ENCODE data around the gene BANF2. TPM values are rescaled to one million over a fixed set of nuclear protein-coding genes. Genes with fewer than 3 reads are reported as not detected.

The BANF2 gene
- total and polyA plus RNA-seq, 5 donors, result not detected

DNA sequence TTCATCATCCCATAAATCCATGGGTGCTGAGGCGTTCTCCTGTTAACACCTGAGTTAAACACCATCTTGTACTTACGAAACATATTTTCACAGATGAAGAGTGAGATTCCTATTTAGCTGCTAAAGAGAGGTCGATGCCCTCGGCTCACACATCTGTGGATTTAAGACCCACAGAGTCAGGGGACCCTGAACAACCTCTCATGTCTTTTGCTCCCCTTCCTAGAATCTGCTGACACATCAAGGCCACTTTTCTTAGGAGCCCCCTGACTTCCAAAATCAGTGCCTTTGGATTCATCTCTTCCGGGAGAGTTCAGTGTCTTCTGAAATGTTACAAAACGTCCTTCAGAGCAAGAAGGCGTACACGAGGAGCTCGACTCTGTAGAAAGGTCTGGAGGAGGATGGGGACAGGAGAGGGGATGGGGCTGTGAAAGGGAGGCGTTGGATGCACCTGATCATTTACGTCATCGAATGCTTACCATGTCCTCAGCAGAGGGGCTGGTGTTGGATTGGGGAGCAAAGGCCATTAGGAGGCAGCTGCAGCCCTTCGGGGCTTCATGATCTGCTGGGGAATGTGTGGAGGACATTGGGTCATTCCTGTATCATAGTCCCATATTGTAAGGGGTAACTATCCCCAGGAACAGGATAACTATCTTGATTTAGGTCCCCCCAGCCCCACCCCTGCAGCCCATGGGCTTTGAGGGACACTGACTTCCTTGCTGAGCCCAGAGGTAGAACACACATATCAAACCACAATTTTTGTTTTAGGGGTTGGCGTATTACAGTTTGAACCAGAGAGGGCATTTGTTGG, 22.9 kb downstream of the BANF2 start:
- intact Hi-C loops (cut with DNase I), result no loop called here
- Histone ChIP-seq H3K27me3 (ENCODE audit: control insufficient read depth, insufficient read depth) (no peaks in the 10 kb centered on the region), H3K4me1 (ENCODE audit: control insufficient read depth, insufficient read depth, low read length) (no peaks in the 10 kb centered on the region), H3K9me3 (ENCODE audit: control insufficient read depth, low read length) (no peaks in the 10 kb centered on the region), H3K27ac (ENCODE audit: low read length) (no peak overlapping the region), H3K4me3 (ENCODE audit: low read length) (no peak overlapping the region)
- DNase-seq, result no peak
- ATAC-seq, result no peak
- WGBS, result 86% methylated on average over 14 of the region's 14 CpGs

DNA sequence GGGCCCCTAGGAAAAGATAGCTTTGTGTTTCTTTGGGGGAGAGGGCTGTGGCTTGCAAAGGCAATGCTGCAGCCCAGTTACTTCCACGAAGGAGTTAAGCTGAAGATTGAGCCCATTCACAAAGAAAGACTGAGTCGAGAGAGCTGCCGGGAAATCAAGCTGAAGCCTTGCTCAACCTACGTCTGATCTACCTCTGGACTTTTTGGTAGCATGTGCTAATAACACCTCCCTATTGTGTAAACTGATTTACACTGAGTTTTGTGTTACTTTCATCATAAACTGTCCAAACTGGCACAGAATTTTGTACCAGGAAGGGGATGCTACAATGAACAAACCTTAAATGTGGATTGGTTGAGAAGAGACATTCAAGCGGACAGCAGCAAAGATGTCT, 23.5 kb downstream of the BANF2 start:
- ATAC-seq (no peak), DNase-seq (no peak)
- no peak overlapping the region for H3K27ac ChIP-seq (ENCODE audit: low read length)
- H3K4me1 ChIP-seq (ENCODE audit: control insufficient read depth, insufficient read depth, low read length), result no peaks in the 10 kb centered on the region
- intact Hi-C loops (cut with DNase I), result no loop called here
- no peak overlapping the region for H3K4me3 ChIP-seq (ENCODE audit: low read length)
- 92% methylated on average over 5 of the region's 5 CpGs for WGBS
- no peaks in the 10 kb centered on the region for H3K9me3 ChIP-seq (ENCODE audit: control insufficient read depth, low read length)
- H3K27me3 ChIP-seq (ENCODE audit: control insufficient read depth, insufficient read depth), result no peaks in the 10 kb centered on the region

DNA sequence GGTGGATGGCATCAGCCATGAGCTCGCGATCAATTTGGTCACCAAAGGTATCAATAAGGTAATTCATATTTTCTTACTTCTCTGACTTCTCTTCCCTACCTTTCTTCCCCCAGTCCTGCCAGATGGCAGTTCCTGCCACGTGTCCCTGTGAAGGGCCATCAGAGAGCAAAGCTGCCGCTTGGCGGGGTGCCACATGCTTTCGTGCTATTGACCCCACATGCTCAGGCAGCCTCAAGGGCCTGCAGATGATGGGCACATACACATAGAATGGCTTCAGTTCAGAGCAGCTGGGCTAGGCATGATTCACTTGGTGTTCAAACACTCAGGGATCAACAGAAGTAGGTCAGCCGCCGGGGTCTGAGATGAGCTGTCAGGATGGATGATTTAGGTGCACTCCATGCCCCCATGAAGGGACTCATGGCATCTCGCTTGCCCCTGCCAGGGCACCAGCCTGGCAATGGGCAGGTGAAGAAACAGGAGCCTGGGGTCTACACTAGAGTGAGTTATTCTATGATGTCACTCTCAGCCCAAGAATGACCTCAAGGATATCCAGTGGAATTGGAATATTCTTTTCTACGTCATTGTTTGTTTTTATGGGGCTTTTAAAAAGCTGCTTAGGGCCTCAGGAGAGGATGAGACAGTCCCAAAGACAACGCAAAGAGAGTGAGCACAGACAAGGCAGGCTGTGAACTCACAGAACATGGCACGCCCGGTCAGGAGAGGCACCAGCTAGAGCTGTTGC, 25.5 kb downstream of the BANF2 start:
- DNase-seq, result peak in 2 of 3 donors; percentile 61 to 71
- no peaks in the 10 kb centered on the region for H3K4me1 ChIP-seq (ENCODE audit: control insufficient read depth, insufficient read depth, low read length)
- 77% methylated on average over 13 of the region's 13 CpGs for WGBS
- no peaks in the 10 kb centered on the region for H3K9me3 ChIP-seq (ENCODE audit: control insufficient read depth, low read length)
- intact Hi-C loops (cut with DNase I), result no loop called here
- no peak overlapping the region for H3K4me3 ChIP-seq (ENCODE audit: low read length)
- ATAC-seq, result no peak
- H3K27me3 ChIP-seq (ENCODE audit: control insufficient read depth, insufficient read depth), result no peaks in the 10 kb centered on the region
- no peak overlapping the region for H3K27ac ChIP-seq (ENCODE audit: low read length)

GRCh38 chr20:17726902-17727301, 27.1 kb downstream of the BANF2 start:
- Histone ChIP-seq H3K27me3 (ENCODE audit: control insufficient read depth, insufficient read depth) (no peaks in the 10 kb centered on the region), H3K4me3 (ENCODE audit: low read length) (no peak overlapping the region), H3K27ac (ENCODE audit: low read length) (no peak overlapping the region), H3K9me3 (ENCODE audit: control insufficient read depth, low read length) (no peaks in the 10 kb centered on the region), H3K4me1 (ENCODE audit: control insufficient read depth, insufficient read depth, low read length) (no peaks in the 10 kb centered on the region)
- no peak for DNase-seq
- intact Hi-C loops (cut with DNase I), result no loop called here
- ATAC-seq, result no peak
- WGBS, result 63% methylated on average over 4 of the region's 4 CpGs

DNA sequence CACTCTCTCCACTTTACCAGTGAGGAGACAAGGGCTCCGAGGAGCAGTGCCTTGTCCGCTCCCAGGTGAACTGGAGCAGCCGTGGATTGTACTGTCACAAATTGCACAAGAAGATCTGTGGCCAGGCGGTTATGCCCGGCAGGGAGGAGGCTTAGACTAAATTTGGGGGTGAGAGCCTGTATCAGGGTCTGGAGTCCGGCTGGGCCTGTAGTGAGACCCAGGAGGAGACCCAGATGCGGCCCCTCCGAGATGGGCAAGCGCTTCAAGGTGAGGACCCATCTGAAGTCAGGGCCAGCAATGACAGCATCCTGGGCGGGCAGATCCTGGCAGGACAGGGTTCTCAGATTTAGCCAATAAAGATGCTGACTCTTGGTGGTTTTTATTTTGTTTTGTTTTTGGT, 27.6 kb downstream of the BANF2 start:
- DNase-seq, result no peak
- H3K27ac ChIP-seq (ENCODE audit: low read length), result no peak overlapping the region
- intact Hi-C loops (cut with DNase I), result no loop called here
- no peaks in the 10 kb centered on the region for H3K9me3 ChIP-seq (ENCODE audit: control insufficient read depth, low read length)
- H3K4me1 ChIP-seq (ENCODE audit: control insufficient read depth, insufficient read depth, low read length), result no peaks in the 10 kb centered on the region
- ATAC-seq, result no peak
- H3K27me3 ChIP-seq (ENCODE audit: control insufficient read depth, insufficient read depth), result no peaks in the 10 kb centered on the region
- 89% methylated on average over 10 of the region's 10 CpGs for WGBS
- no peak overlapping the region for H3K4me3 ChIP-seq (ENCODE audit: low read length)

DNA sequence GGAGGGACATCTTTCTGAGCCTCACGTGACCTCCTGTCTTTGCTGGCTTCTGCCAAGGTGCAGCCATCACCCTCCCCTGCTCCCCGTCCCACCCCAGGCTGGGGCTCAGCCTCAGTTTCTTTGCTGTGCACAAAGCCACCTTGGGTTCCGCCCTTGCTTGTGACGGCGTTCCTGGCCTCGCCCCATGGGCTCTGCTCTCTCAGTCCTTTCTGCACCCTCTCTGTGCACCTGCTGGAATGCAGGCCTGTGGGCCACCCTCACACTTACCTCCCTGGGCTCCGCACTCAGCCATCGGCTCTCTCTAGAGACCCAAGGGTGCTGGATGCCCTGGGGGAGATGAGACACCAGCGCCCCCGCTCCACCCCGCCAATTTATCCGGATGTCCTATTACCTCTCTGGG, 28.3 kb downstream of the BANF2 start:
- intact Hi-C loops (cut with DNase I), result no loop called here
- Histone ChIP-seq H3K4me1 (ENCODE audit: control insufficient read depth, insufficient read depth, low read length) (no peaks in the 10 kb centered on the region), H3K9me3 (ENCODE audit: control insufficient read depth, low read length) (no peaks in the 10 kb centered on the region), H3K27me3 (ENCODE audit: control insufficient read depth, insufficient read depth) (no peaks in the 10 kb centered on the region), H3K4me3 (ENCODE audit: low read length) (no peak overlapping the region), H3K27ac (ENCODE audit: low read length) (no peak overlapping the region)
- 90% methylated on average over 12 of the region's 12 CpGs for WGBS
- ATAC-seq (no peak), DNase-seq (no peak)

DNA sequence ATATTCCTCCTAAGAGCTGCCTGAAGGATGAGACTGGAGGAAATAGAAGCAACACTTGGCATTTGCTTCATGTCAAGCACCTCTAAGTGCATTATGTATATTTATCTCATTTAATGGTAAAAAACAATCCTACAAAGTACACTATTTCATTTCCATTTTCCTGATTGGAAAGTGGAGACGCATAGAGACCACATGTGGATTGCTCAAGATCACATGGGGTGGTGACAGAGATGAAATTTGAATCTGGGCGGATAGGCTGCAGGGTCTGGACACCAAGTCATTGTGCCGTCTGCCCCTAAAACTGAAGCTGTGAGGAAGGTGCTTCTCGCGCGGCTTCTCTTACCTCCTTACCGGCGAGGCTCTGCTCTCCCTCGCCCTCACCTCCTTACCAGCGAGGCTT, 30.3 kb downstream of the BANF2 start:
- H3K9me3 ChIP-seq (ENCODE audit: control insufficient read depth, low read length), result no peaks in the 10 kb centered on the region
- WGBS, result 93% methylated on average over 10 of the region's 10 CpGs
- no peak overlapping the region for H3K4me3 ChIP-seq (ENCODE audit: low read length)
- H3K27ac ChIP-seq (ENCODE audit: low read length), result no peak overlapping the region
- intact Hi-C loops (cut with DNase I), result no loop called here
- DNase-seq, result no peak
- no peak for ATAC-seq
- H3K4me1 ChIP-seq (ENCODE audit: control insufficient read depth, insufficient read depth, low read length), result no peaks in the 10 kb centered on the region
- no peaks in the 10 kb centered on the region for H3K27me3 ChIP-seq (ENCODE audit: control insufficient read depth, insufficient read depth)

DNA sequence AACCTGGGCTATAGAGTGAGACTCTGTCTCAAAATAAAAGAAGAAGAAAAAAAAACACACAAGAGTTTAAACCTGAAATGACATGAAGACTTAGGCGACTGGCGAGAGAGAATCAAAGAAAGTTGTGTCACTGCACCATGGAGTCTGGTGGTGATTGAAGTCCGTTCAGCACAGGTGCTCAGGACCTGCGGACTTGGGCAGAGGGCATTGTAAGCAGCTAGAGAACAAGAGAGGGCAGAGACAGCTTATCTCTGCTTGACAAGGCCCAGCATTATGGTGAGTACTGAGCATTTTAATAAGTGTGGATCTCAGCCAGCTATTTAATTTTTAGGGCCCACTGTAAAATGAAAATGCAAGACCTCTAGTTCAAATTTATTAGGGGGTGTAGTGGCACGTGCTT, 31.5 kb downstream of the BANF2 start:
- Histone ChIP-seq H3K4me3 (ENCODE audit: low read length) (no peak overlapping the region), H3K27ac (ENCODE audit: low read length) (no peak overlapping the region), H3K4me1 (ENCODE audit: control insufficient read depth, insufficient read depth, low read length) (peaks cover 2% of the 10 kb centered on the region), H3K27me3 (ENCODE audit: control insufficient read depth, insufficient read depth) (no peaks in the 10 kb centered on the region), H3K9me3 (ENCODE audit: control insufficient read depth, low read length) (no peaks in the 10 kb centered on the region)
- no peak for DNase-seq
- 95% methylated on average over 5 of the region's 5 CpGs for WGBS
- intact Hi-C loops (cut with DNase I), result no loop called here
- no peak for ATAC-seq

GRCh38 chr20:17732907-17733521, 33.2 kb downstream of the BANF2 start:
- Histone ChIP-seq H3K4me3 (ENCODE audit: low read length) (no peak overlapping the region), H3K27me3 (ENCODE audit: control insufficient read depth, insufficient read depth) (no peaks in the 10 kb centered on the region), H3K9me3 (ENCODE audit: control insufficient read depth, low read length) (no peaks in the 10 kb centered on the region), H3K27ac (ENCODE audit: low read length) (no peak overlapping the region), H3K4me1 (ENCODE audit: control insufficient read depth, insufficient read depth, low read length) (peaks cover 2% of the 10 kb centered on the region)
- DNase-seq (peak in 1 of 3 donors; percentile 24), ATAC-seq (no peak)
- intact Hi-C loops (cut with DNase I), result no loop called here
- 71% methylated on average over 6 of the region's 6 CpGs for WGBS

DNA sequence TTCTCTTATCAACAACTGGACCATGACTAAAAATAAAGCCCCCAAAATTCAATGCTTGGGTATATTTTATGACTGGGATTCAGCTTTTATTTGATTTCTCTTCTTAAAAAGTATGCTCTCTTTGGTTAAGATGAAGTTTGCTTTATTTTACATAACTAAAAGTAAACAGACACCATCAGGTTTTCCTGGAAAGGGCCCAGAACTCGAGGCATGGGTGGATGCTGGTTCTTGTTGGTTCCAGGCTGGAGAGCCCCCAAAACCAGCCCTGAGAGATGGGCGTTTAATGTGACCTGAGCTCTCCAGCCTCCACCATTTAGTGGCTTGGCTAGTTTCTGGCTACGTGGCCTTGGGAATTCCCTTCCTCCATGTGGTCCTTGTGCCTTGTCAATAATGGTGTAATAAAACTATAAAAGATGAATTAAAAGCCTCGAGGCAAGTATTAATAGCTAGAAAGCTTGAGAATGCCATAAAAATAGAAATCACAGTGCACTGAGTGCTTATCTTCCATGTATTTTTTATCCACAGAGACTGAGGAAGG, 34.1 kb downstream of the BANF2 start:
- no peak for DNase-seq
- Histone ChIP-seq H3K27ac (ENCODE audit: low read length) (no peak overlapping the region), H3K9me3 (ENCODE audit: control insufficient read depth, low read length) (no peaks in the 10 kb centered on the region), H3K4me1 (ENCODE audit: control insufficient read depth, insufficient read depth, low read length) (peaks cover 2% of the 10 kb centered on the region), H3K4me3 (ENCODE audit: low read length) (no peak overlapping the region), H3K27me3 (ENCODE audit: control insufficient read depth, insufficient read depth) (no peaks in the 10 kb centered on the region)
- no peak for ATAC-seq
- WGBS, result 54% methylated on average over 4 of the region's 4 CpGs
- intact Hi-C loops (cut with DNase I), result no loop called here

GRCh38 chr20:17734374-17734773, 34.6 kb downstream of the BANF2 start:
- Histone ChIP-seq H3K27ac (ENCODE audit: low read length) (no peak overlapping the region), H3K9me3 (ENCODE audit: control insufficient read depth, low read length) (no peaks in the 10 kb centered on the region), H3K27me3 (ENCODE audit: control insufficient read depth, insufficient read depth) (no peaks in the 10 kb centered on the region), H3K4me1 (ENCODE audit: control insufficient read depth, insufficient read depth, low read length) (peaks cover 2% of the 10 kb centered on the region), H3K4me3 (ENCODE audit: low read length) (no peak overlapping the region)
- WGBS, result 91% methylated on average over 5 of the region's 5 CpGs
- ATAC-seq (no peak), DNase-seq (no peak)
- intact Hi-C loops (cut with DNase I), result no loop called here
